HepG2 (cell line): ENCODE results near the gene RNLS. TPM values are rescaled to one million over a fixed set of nuclear protein-coding genes. Genes with fewer than 3 reads are reported as not detected.
A peak's percentile ranks its signal among the peaks of the same experiment; 100 is the strongest.

ENCODE experiments used
- ATAC-seq: fragments of 200-7000 bp; cut with Tn5 transposase; 3 replicates; pipeline ENCODE4 v1.9.1; 2020; ENCODE audit warnings: mild to moderate bottlenecking, moderate library complexity
- BruUV-seq: library from RNA; stranded (reverse); fragments of 400-500 nt; replicated peaks from 2 replicates; lab custom pipeline; 2021; lab: Mats Ljungman, UMichigan
- CTCF ChIA-PET: fragments of 300-600 bp; formaldehyde crosslinking; extraction: SDS; loops from one replicate; lab custom pipeline; 2021; ENCODE audit warnings: low total read pairs, inconsistent platforms, low intra/inter-chr PET ratio; lab: Yijun Ruan, JAX
- POLR2A ChIA-PET: fragments of 350-600 bp; sonication (Branson Sonifier 250); formaldehyde crosslinking; loops from one replicate; lab custom pipeline; 2020; ENCODE audit warnings: antibody characterized with exemption, inconsistent platforms; lab: Yijun Ruan, JAX
- DNase-seq: peaks from one replicate; pipeline ENCODE4 v3.0.0-alpha.2; 2015; ENCODE audit warnings: low spot score
- FAIRE-seq: peaks from 3 replicates; lab custom pipeline; 2011; peaks lifted over from hg19 to GRCh38; lab: Jason Lieb, UNC
- H2AFZ ChIP-seq: one replicate; pipeline ENCODE4 v1.6.1; 2011; ENCODE audit warnings: low read length, inconsistent platforms
- H3K27ac ChIP-seq: fragments of 300-600 bp; 3 replicates; pipeline ENCODE4 v1.8.0; 2011; ENCODE audit warnings: mixed run types, mild to moderate bottlenecking, mixed read lengths, low read length, inconsistent platforms; ENCODE audit not compliant: insufficient read depth; ENCODE audit errors: extremely low read length
- H3K27me3 ChIP-seq, 2 experiments: fragments of 200-600 bp in 1 of 2; 2 replicates in 1 of 2; 3 replicates in 1 of 2; pipeline versions ENCODE4 v1.6.0 to v1.8.0; 2011; ENCODE audit warnings: low read length in 2 of 2, mild to moderate bottlenecking in 2 of 2, moderate library complexity in 2 of 2, inconsistent platforms in 1 of 2; ENCODE audit not compliant: insufficient read depth in 2 of 2, control insufficient read depth in 1 of 2
- H3K36me3 ChIP-seq, 2 experiments: fragments of 200-600 bp in 1 of 2; replicated peaks in 1 of 2; 2 replicates in 1 of 2; 3 replicates in 1 of 2; pipeline versions ENCODE4 v1.5.1 to v1.8.0; 2011; ENCODE audit warnings: low read length in 2 of 2, inconsistent platforms in 1 of 2; ENCODE audit not compliant: insufficient read depth in 2 of 2, control insufficient read depth in 1 of 2
- H3K4me1 ChIP-seq: 2 replicates; pipeline ENCODE4 v1.5.1; 2012; ENCODE audit warnings: low read length, inconsistent platforms; ENCODE audit not compliant: insufficient read depth
- H3K4me2 ChIP-seq: 2 replicates; pipeline ENCODE4 v1.6.0; 2011; ENCODE audit warnings: low read depth, low read length, inconsistent platforms
- H3K4me3 ChIP-seq, 3 experiments: fragments of 200-600 bp in 1 of 3; sonication (generic), shearing (Covaris generic) in 1 of 3; replicated peaks in 1 of 3; 2 replicates each; pipeline ENCODE4 v1.5.1; 2011 to 2016; ENCODE audit warnings: low read length in 3 of 3, inconsistent platforms in 2 of 3, low read depth in 2 of 3, mild to moderate bottlenecking in 2 of 3, control low read depth in 1 of 3, mixed read lengths in 1 of 3; ENCODE audit not compliant: insufficient read depth in 1 of 3
- H3K79me2 ChIP-seq: one replicate; pipeline ENCODE4 v1.6.1; 2011; ENCODE audit warnings: low read length, inconsistent platforms; ENCODE audit not compliant: insufficient read depth
- H3K9ac ChIP-seq: 2 replicates; pipeline ENCODE4 v1.6.0; 2011; ENCODE audit warnings: mild to moderate bottlenecking, low read depth, low read length, inconsistent platforms; ENCODE audit not compliant: insufficient read depth
- H3K9me3 ChIP-seq: 2 replicates; pipeline ENCODE4 v1.5.1; 2012; ENCODE audit warnings: mild to moderate bottlenecking, low read length
- H4K20me1 ChIP-seq: 2 replicates; pipeline ENCODE4 v1.6.0; 2011; ENCODE audit warnings: inconsistent platforms, mild to moderate bottlenecking, low read length, moderate library complexity; ENCODE audit not compliant: insufficient read depth
- ELF4 ChIP-seq: sonication (generic); formaldehyde crosslinking; IDR thresholded peaks from 2 replicates; pipeline ENCODE4 v1.5.0; 2020; ENCODE audit warnings: missing genetic modification reagents, mild to moderate bottlenecking, moderate library complexity, borderline replicate concordance
- HDAC1 ChIP-seq: sonication (generic); formaldehyde crosslinking; IDR thresholded peaks from 2 replicates; pipeline ENCODE4 v1.5.1; 2020; ENCODE audit warnings: mild to moderate bottlenecking, missing genetic modification reagents
- HHEX ChIP-seq: IDR thresholded peaks from 2 replicates; pipeline ENCODE4 v1.6.1; 2016; ENCODE audit warnings: control low read depth
- KMT2A ChIP-seq: sonication (generic); formaldehyde crosslinking; IDR thresholded peaks from 2 replicates; pipeline ENCODE4 v1.4.0; 2020; ENCODE audit warnings: missing genetic modification reagents
- NCOA5 ChIP-seq: sonication (generic); formaldehyde crosslinking; IDR thresholded peaks from 2 replicates; pipeline ENCODE4 v1.4.0; 2020; ENCODE audit warnings: missing genetic modification reagents
- NFKB2 ChIP-seq: sonication (generic); formaldehyde crosslinking; IDR thresholded peaks from 2 replicates; pipeline ENCODE4 v1.4.0; 2020; ENCODE audit warnings: missing genetic modification reagents, borderline replicate concordance
- PATZ1 ChIP-seq: sonication (generic); formaldehyde crosslinking; IDR thresholded peaks from 2 replicates; pipeline ENCODE4 v1.4.0; 2020; ENCODE audit warnings: missing genetic modification reagents
- PHF5A ChIP-seq: IDR thresholded peaks from one replicate; pipeline ENCODE4 v1.6.1; 2018; ENCODE audit warnings: low read depth, missing genetic modification reagents; ENCODE audit not compliant: unreplicated experiment
- TOPORS ChIP-seq: sonication (generic); formaldehyde crosslinking; IDR thresholded peaks from 2 replicates; pipeline ENCODE4 v1.8.0; 2023; ENCODE audit warnings: mild to moderate bottlenecking, missing genetic modification reagents
- ZNF225 ChIP-seq: sonication (generic); formaldehyde crosslinking; IDR thresholded peaks from 2 replicates; pipeline ENCODE4 v1.4.0; 2020; ENCODE audit warnings: mild to moderate bottlenecking, missing genetic modification reagents
- ZNF451 ChIP-seq: sonication (generic); formaldehyde crosslinking; IDR thresholded peaks from 2 replicates; pipeline ENCODE4 v1.5.0; 2020; ENCODE audit warnings: mild to moderate bottlenecking, missing genetic modification reagents
- ZNF879 ChIP-seq: sonication (generic); formaldehyde crosslinking; IDR thresholded peaks from 2 replicates; pipeline ENCODE4 v1.8.1; 2023; ENCODE audit warnings: missing genetic modification reagents
- WGBS: methylation state at CpG from one replicate; pipeline ENCODE4 v1.1.6; 2017; ENCODE audit warnings: low lambda C conversion rate; 5-methylcytosine and 5-hydroxymethylcytosine counted together
- in situ Hi-C: cut with HindIII; loops from 2 replicates; pipeline ENCODE4 v1.10.0; 2017; ENCODE audit warnings: low pct_unique_long_range_greater_than_20kb; ENCODE audit not compliant: extremely low pct_ligation_motif_present
- intact Hi-C: fragments of 100-400 bp; cut with micrococcal nuclease; formaldehyde crosslinking; loops from one replicate; pipeline ENCODE4 v1.10.0; 2022; ENCODE audit not compliant: unreplicated experiment
- polyA plus RNA-seq, 8 experiments: library from polyadenylated mRNA; depleted of rRNA in 3 of 8; stranded (reverse) in 7 of 8; unstranded in 1 of 8; fragments of >200 nt; fragmentation: Illumina TruSeq in 4 of 8; extraction: Trizol in 4 of 8; gene quantifications; 2 replicates each; pipeline versions ENCODE4 v1.2.1 to v1.2.3, GENCODE V29; 2011 to 2016; ENCODE audit warnings: low read depth in 4 of 8, missing spikeins in 1 of 8, mixed read lengths in 1 of 8; ENCODE audit not compliant: insufficient read depth in 1 of 8
- total RNA-seq, 5 experiments: library from RNA; depleted of rRNA; stranded (reverse); fragments of >200 nt; fragmentation: Illumina TruSeq; extraction: Trizol; gene quantifications; 2 replicates each; pipeline ENCODE4 v1.2.3, GENCODE V29; 2016; ENCODE audit warnings: low read depth in 1 of 5

Gene RNLS
- total and polyA plus RNA-seq, 2 of the 13 experiments (the other 11 are each of a cell fraction or from before 2014, with no cell fraction given) = not detected

- no TSS peak for BruUV-seq
- Histone ChIP-seq H3K79me2 (no peaks in the 10 kb centered on the region), H4K20me1 (no peaks in the 10 kb centered on the region), H2AFZ (no peak overlapping the region), H3K27me3 (no peaks in the 10 kb centered on the region; a peak in 1 of 5 replicates), H3K9me3 (no peaks in the 10 kb centered on the region), H3K9ac (no peak overlapping the region), H3K27ac (no peak overlapping the region), H3K36me3 (no peaks in the 10 kb centered on the region), H3K4me3 (no peak overlapping the region), H3K4me1 (no peaks in the 10 kb centered on the region), H3K4me2 (no peak overlapping the region)
- FAIRE-seq = no peak
- intact Hi-C loops (no loop called here), in situ Hi-C loops (no loop called here)
- ATAC-seq = peak; percentile 29; the same call in 2 of the 3 replicates
- no peak for DNase-seq
- 100% methylated on average over 2 of the region's 4 CpGs for WGBS
- TF ChIP-seq NFKB2 (CRISPR knock-in tag) (no peak), ZNF879 (CRISPR knock-in tag) (no peak), ELF4 (CRISPR knock-in tag) (no peak), HHEX (CRISPR knock-in tag) (no peak), HDAC1 (CRISPR knock-in tag) (no peak), NCOA5 (CRISPR knock-in tag) (no peak), TOPORS (CRISPR knock-in tag) (no peak), PATZ1 (CRISPR knock-in tag) (no peak), PHF5A (no peak), KMT2A (CRISPR knock-in tag) (no peak), ZNF225 (CRISPR knock-in tag) (no peak), ZNF451 (no peak)
- ChIA-PET POLR2A (no interaction called here), CTCF (no interaction called here)
These were observed 710 bp downstream of the RNLS start for GRCh38 chr10:88582411-88582805.
